Coronary artery (tissue), 2 donors: ENCODE data around the gene MYLK.

Source experiments
- DNase-seq: peaks from one replicate; pipeline ENCODE4 v3.0.0-alpha.2; 2017; ENCODE audit warnings: low spot score
- H3K27ac ChIP-seq, 2 donors: fragments of 200-600 bp; sonication (generic); one replicate each; pipeline ENCODE4 v1.5.1; 2016 to 2019
- H3K4me3 ChIP-seq: fragments of 200-600 bp; sonication (generic); 2 replicates; pipeline ENCODE4 v1.5.1; 2016; ENCODE audit warnings: mild to moderate bottlenecking, moderate library complexity
- CTCF ChIP-seq: fragments of 200-600 bp; sonication (generic); IDR thresholded peaks from one replicate; pipeline ENCODE4 v1.5.1; 2019; ENCODE audit warnings: antibody characterized with exemption

Gene MYLK

GRCh38 chr3:123648696-123649405, 235.3 kb downstream of the MYLK start:
- DNase-seq: peak; percentile 68
- TF ChIP-seq CTCF: no peak
- peak overlapping the region; percentile 23 to 61 for H3K27ac ChIP-seq

GRCh38 chr3:123644358-123644757, 239.8 kb downstream of the MYLK start:
- Histone ChIP-seq H3K27ac (peak overlapping the region; percentile 66 to 76), H3K4me3 (no peak overlapping the region)
- DNase-seq: no peak
- TF ChIP-seq CTCF: no peak

More at GRCh38 chr3:123648696-123649405, 235.3 kb downstream of the MYLK start:
- no peak overlapping the region for H3K4me3 ChIP-seq

DNA sequence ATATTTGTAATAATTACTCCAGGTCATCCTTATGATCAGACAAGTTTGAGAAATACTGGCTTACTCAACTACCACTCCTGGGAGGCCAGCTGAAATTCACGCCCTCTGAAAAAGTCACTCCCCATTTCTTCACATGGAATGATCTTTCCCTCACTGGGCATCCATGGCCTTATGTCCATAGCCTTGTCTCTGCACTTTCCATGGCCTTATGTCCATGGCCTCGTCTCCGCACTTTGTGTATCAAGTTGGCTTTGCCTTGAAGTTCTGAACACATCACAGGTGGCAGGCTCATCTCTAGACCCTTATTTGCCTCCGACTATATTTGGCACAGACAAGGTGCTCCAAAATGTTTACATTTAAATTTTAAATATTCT, 241.2 kb downstream of the MYLK start:
- DNase-seq: no peak
- Histone ChIP-seq H3K27ac (peak overlapping the region; percentile 66 to 76), H3K4me3 (no peak overlapping the region)
- TF ChIP-seq CTCF: no peak

DNA sequence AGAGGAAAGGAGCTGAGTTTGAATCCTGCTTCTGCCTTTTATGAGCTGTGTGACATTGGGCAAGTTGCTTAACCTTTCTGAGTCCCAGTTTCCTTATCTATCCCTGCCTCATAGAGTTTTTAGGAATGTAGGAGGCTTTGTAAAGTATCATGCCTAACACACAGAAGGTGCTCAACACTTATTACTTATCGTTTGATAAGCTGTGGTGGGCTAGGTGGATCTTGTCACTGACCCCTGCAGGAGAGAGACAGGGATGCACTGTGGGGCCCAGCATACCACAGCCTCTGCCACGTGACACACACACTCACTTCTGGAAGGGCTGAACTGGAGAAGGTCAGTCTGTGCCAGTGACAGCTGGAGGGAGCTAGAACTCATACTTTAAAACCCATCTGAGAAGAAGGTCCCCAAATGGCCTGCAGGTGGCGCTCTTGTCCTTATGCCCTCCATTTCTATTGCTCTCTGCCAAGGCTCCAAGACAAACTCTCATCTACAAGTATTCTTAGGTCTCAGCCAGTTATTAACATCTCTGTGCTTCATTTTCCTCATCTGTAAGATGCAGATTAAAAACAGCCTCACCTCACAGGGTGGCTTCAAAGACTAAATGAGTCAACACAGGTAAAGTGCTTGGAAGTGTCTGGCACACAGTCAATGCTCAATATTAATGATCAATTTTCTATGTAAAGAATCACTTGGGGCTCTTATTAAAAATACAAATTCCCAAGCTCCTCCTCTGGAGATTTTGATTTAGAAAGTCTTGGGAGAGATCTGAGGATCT, 241.8 kb downstream of the MYLK start:
- TF ChIP-seq CTCF: peak; percentile 82
- Histone ChIP-seq H3K27ac (peak overlapping the region; percentile 66 to 76), H3K4me3 (no peak overlapping the region)
- peak; percentile 87 for DNase-seq

DNA sequence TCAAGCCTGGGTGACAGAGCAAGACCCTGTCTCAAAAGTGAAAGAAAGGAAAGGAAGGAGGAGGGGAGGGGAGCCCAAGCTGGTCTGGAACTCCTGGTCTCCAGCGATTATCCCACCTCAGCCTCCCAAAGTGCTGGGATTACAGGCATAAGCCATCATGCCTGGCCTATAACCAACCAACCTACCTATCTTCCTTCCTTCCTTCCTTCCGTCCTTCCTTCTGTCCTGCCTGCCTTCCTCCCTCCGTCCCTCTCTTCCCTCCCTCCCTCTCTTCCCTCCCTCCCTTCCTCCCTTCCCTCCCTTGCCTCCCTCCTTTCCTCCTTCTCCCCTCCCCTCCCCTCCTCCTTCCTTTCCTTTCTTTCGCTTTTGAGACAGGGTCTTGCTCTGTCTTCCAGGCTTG, 242.6 kb downstream of the MYLK start:
- Histone ChIP-seq H3K27ac (peak overlapping the region; percentile 61 to 76), H3K4me3 (no peak overlapping the region)
- TF ChIP-seq CTCF: no peak
- no peak for DNase-seq

DNA sequence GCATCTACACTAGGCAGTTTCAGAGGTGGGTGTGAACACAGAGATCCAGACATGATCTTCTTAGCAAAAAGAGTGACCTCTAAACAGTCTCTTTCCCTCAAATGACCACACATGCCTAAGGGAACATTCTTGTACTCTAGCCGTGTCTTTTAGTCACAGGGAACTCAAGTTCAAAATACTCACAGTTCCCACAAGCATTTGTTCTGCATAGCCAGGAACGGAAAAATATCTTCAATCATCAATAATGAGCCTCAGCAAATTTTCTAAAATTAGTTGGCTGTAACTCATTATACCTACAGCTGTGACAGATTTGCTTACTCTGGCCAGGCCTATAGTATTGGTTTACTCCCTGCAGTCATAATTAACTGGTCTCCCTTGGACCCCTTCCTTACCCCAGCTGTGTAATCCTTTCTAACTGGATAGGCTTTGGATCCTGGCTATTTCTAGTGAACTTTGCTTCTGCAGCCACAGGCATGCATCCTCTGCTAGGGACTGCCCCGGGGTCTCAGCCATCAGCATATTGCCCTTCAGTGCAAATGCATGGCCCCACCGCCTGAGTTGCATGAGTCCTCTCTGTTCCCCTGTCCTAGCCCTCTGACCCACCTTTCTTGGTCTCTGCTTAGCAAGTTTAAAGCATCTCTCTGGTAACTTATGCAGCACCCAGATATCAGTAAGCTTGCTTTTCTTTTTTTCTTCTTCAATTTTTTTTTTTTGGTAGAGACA, 243.2 kb downstream of the MYLK start:
- H3K27ac ChIP-seq: peak overlapping the region in 1 of 2 donors; percentile 66
- TF ChIP-seq CTCF: no peak
- DNase-seq: no peak
- H3K4me3 ChIP-seq: no peak overlapping the region
